Omental fat pad (tissue), 4 donors: ENCODE measurements around the gene OSBPL1A. TPM values are rescaled to one million over a fixed set of nuclear protein-coding genes. Genes with fewer than 3 reads are reported as not detected.

Source experiments
- ATAC-seq: fragments of 150-250 bp; one replicate; pipeline ENCODE4 v1.9.1; 2016; ENCODE audit warnings: mild to moderate bottlenecking, moderate library complexity; ENCODE audit not compliant: low FRiP score
- DNase-seq: peaks from one replicate; pipeline ENCODE4 v3.0.0-alpha.2; 2019; ENCODE audit warnings: low spot score
- total RNA-seq, 4 donors: library from RNA; depleted of rRNA; stranded (reverse); fragments of >200 nt; gene quantifications; one replicate each; pipeline ENCODE4 v1.1.0, GENCODE V29; 2016
- TF ChIP-seq, protein P1 (sequence below), 3 donors: fragments of 450-650 bp; IDR thresholded peaks; one replicate each; pipeline ENCODE4 v1.5.1; 2016 to 2017; ENCODE audit warnings: antibody characterized with exemption in 3 of 3, mild to moderate bottlenecking in 3 of 3, moderate library complexity in 2 of 3

OSBPL1A gene
- total RNA-seq, 4 donors from 2014 or later: 67.1 to 123 (median 109) TPM

DNA sequence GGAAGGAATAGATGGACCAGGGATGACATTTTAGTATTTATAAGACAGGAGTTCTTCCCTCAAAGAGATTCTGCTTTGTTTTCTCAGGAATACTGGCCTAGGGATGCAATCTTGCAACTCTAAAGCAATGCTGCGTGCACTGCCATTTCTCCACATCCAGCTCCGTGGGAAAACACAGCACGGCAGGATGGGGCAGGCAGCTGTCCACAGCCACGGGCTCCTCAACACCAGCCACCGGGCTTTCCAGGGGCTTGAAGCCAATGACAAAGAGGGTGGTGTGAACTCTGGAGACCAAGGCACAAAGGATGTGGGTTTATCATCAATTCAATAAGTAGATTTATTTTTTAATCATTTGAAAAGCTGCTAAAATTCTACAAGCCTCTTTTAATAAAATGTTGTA lies 209.5 kb downstream of the OSBPL1A start:
- no peak for DNase-seq
- TF ChIP-seq, protein P1, sequence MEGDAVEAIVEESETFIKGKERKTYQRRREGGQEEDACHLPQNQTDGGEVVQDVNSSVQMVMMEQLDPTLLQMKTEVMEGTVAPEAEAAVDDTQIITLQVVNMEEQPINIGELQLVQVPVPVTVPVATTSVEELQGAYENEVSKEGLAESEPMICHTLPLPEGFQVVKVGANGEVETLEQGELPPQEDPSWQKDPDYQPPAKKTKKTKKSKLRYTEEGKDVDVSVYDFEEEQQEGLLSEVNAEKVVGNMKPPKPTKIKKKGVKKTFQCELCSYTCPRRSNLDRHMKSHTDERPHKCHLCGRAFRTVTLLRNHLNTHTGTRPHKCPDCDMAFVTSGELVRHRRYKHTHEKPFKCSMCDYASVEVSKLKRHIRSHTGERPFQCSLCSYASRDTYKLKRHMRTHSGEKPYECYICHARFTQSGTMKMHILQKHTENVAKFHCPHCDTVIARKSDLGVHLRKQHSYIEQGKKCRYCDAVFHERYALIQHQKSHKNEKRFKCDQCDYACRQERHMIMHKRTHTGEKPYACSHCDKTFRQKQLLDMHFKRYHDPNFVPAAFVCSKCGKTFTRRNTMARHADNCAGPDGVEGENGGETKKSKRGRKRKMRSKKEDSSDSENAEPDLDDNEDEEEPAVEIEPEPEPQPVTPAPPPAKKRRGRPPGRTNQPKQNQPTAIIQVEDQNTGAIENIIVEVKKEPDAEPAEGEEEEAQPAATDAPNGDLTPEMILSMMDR (IDR thresholded peaks at IDR 0.05): no peak
- no peak for ATAC-seq

DNA sequence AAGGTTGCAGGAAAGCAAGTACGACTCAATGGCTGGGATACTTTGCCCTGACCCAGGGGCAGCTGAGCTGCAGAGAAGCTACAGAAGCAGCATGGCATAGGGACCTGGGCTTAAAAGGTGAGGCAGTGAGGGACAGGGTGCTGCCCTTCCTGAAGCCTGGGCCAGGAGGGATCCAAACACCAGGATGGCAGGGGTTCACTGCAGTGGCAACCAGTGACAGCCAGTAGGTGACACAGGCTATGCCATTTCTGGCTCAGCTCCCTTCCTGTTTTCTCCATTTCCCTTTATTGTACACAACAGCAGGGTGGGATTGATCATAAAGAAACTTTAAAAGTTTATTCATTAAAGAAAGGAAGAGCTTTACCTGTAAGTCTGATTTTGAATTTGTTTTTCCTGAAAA lies 209.9 kb downstream of the OSBPL1A start:
- no peak for ATAC-seq
- no peak for DNase-seq
- TF ChIP-seq, protein P1 (IDR thresholded peaks at IDR 0.05): no peak

GRCh38 chr18:24187049-24187448 lies 210.6 kb downstream of the OSBPL1A start:
- no peak for ATAC-seq
- DNase-seq: no peak

GRCh38 chr18:24185805-24186204 lies 211.8 kb downstream of the OSBPL1A start:
- no peak for DNase-seq
- TF ChIP-seq, protein P1 (IDR thresholded peaks at IDR 0.05): no peak
- ATAC-seq: no peak

More at GRCh38 chr18:24187049-24187448, 210.6 kb downstream of the OSBPL1A start:
- TF ChIP-seq, protein P1 (IDR thresholded peaks at IDR 0.05): no peak

DNA sequence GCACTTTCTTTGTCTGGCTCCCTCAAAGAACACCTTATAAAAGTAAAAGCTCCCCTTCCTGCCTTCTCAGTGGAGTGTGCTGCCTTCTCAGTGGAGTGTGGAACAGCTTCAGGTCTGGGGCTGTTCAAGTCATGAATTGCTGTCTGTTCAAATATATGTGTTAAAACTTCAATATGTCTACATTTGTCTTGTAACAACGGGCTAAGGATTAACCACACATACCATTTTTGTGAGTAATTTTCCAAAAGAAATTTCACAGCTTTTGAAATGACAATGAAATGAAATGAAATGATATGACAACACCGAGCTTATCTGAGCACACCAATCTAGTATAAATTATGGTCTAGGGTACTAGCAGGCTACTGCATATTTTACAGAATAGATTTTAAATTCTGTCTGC lies 215.8 kb downstream of the OSBPL1A start:
- ATAC-seq (no peak), DNase-seq (no peak)
- TF ChIP-seq, protein P1 (IDR thresholded peaks at IDR 0.05): no peak

DNA sequence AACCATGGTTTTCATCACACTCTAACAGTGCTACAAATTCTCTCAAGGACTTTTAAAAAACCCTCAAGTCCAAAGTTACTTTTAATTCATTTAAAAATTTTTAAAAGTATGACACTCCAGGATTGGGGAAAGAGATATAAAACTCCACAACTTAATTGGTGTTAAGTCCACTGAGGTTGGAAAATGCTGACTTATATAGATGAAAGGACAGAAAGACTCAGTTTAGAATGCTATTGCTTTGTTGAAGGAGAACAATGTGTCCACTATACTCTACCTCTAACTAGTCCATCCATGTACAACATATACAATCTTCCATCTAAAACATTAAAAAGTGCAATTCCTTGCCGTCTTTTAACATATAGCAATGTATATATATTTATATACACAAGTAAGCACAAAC lies 217.6 kb downstream of the OSBPL1A start:
- ATAC-seq (no peak), DNase-seq (no peak)
- TF ChIP-seq, protein P1 (IDR thresholded peaks at IDR 0.05): no peak

DNA sequence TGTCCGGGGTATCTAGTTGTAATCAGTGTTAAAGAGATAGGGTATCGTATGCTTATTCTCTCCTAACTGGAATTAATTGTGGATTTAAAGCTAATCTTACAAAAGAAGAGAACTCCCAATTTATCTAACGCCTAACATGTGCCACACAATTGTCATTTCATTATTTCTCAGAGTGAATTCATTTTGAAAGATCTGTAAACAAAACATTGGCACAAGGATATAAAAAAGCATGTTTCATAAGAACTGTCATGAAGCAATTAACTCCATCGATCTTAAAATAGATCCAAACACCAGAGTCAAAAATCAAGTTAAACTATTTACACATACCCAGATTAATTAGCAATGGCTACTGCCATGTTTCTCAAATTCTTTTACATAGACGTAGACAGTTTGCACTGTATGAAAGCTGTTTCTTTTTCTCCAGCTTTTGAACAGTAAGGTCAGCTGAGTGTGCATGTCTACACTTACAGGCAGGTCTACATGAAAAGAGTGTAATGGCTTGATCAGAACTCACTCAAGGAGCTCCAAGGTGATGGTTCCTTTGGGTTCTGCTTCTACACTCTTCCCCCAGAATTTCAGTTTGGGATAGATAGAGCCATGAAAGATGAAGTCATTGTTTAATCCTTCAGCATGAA lies 220.0 kb downstream of the OSBPL1A start:
- TF ChIP-seq, protein P1 (IDR thresholded peaks at IDR 0.05): no peak
- no peak for ATAC-seq
- no peak for DNase-seq
